Measurements from ENCODE around the gene HDLBP. TPM values are rescaled to one million over a fixed set of nuclear protein-coding genes. Genes with fewer than 3 reads are reported as not detected.

Gene HDLBP
- total RNA-seq, 1 donor from 2014 or later = 922 TPM

- H3K4me1 Mint-ChIP-seq (ENCODE audit: low read depth, unreplicated experiment) = no peaks in the 10 kb centered on the region
- no peak overlapping the region for H3K4me2 ChIP-seq (ENCODE audit: low read length)
- no peak for FAIRE-seq
Measured at GRCh38 chr2:241187918-241188234, 127.6 kb downstream of the HDLBP start.

GRCh38 chr2:241187101-241187917 is 128.2 kb downstream of the HDLBP start:
- no peaks in the 10 kb centered on the region for H3K79me2 ChIP-seq (ENCODE audit: insufficient read depth, low read length)
- no peak overlapping the region for H2AFZ ChIP-seq (ENCODE audit: low read depth, low read length)
- FAIRE-seq = no peak
- no peaks in the 10 kb centered on the region for H3K27me3 ChIP-seq (ENCODE audit: insufficient read depth, low read length)
- no peak overlapping the region for H3K27ac ChIP-seq (ENCODE audit: low read depth, low read length)
- H3K4me2 ChIP-seq (ENCODE audit: low read length) = no peak overlapping the region
- no peak overlapping the region for H3K4me3 ChIP-seq (ENCODE audit: insufficient read depth, low read depth, low read length)
- Mint-ChIP-seq H3K4me1 (ENCODE audit: low read depth, unreplicated experiment) (no peaks in the 10 kb centered on the region), H3K27ac (ENCODE audit: unreplicated experiment) (no peak overlapping the region), H3K27me3 (ENCODE audit: low read depth, unreplicated experiment) (peaks cover 12% of the 10 kb centered on the region), H3K4me3 (ENCODE audit: unreplicated experiment) (no peak overlapping the region), H3K36me3 (ENCODE audit: low read depth, unreplicated experiment) (peaks cover 5% of the 10 kb centered on the region), H3K9me3 (ENCODE audit: unreplicated experiment) (no peaks in the 10 kb centered on the region)
- H3K9me3 ChIP-seq (ENCODE audit: insufficient read depth, low read depth, low read length) = no peaks in the 10 kb centered on the region
- no peak for TF ChIP-seq EZH2 (IDR thresholded peaks at IDR 0.05; ENCODE audit: insufficient read depth, low read length)
- no peak for TF ChIP-seq CTCF (IDR thresholded peaks at IDR 0.05; ENCODE audit: insufficient read depth, low read depth, low read length)
- H3K4me1 ChIP-seq (ENCODE audit: insufficient read depth, low read length) = no peaks in the 10 kb centered on the region
- H4K20me1 ChIP-seq (ENCODE audit: insufficient read depth, low read length) = no peaks in the 10 kb centered on the region
- no peaks in the 10 kb centered on the region for H3K36me3 ChIP-seq (ENCODE audit: insufficient read depth, low read length)
- H3K9ac ChIP-seq (ENCODE audit: low read length) = no peak overlapping the region
- DNase-seq (ENCODE audit: low read depth) = no peak

More at GRCh38 chr2:241187918-241188234, 127.6 kb downstream of the HDLBP start:
- no peak overlapping the region for H3K27ac ChIP-seq (ENCODE audit: low read depth, low read length)
- no peaks in the 10 kb centered on the region for H3K79me2 ChIP-seq (ENCODE audit: insufficient read depth, low read length)
- no peaks in the 10 kb centered on the region for H3K4me1 ChIP-seq (ENCODE audit: insufficient read depth, low read length)
- H3K9ac ChIP-seq (ENCODE audit: low read length) = no peak overlapping the region
- Mint-ChIP-seq H3K36me3 (ENCODE audit: low read depth, unreplicated experiment) (peaks cover 5% of the 10 kb centered on the region), H3K27ac (ENCODE audit: unreplicated experiment) (no peak overlapping the region), H3K9me3 (ENCODE audit: unreplicated experiment) (no peaks in the 10 kb centered on the region), H3K4me3 (ENCODE audit: unreplicated experiment) (no peak overlapping the region), H3K27me3 (ENCODE audit: low read depth, unreplicated experiment) (peaks cover 12% of the 10 kb centered on the region)
- H2AFZ ChIP-seq (ENCODE audit: low read depth, low read length) = no peak overlapping the region
- no peaks in the 10 kb centered on the region for H3K27me3 ChIP-seq (ENCODE audit: insufficient read depth, low read length)
- H3K9me3 ChIP-seq (ENCODE audit: insufficient read depth, low read depth, low read length) = no peaks in the 10 kb centered on the region
- no peaks in the 10 kb centered on the region for H3K36me3 ChIP-seq (ENCODE audit: insufficient read depth, low read length)
- no peaks in the 10 kb centered on the region for H4K20me1 ChIP-seq (ENCODE audit: insufficient read depth, low read length)
- TF ChIP-seq CTCF (IDR thresholded peaks at IDR 0.05; ENCODE audit: insufficient read depth, low read depth, low read length) (no peak), EZH2 (IDR thresholded peaks at IDR 0.05; ENCODE audit: insufficient read depth, low read length) (no peak)
- no peak for DNase-seq (ENCODE audit: low read depth)
- H3K4me3 ChIP-seq (ENCODE audit: insufficient read depth, low read depth, low read length) = no peak overlapping the region

- FAIRE-seq = no peak
- no peak overlapping the region for H3K9ac ChIP-seq (ENCODE audit: low read length)
- no peaks in the 10 kb centered on the region for H3K36me3 ChIP-seq (ENCODE audit: insufficient read depth, low read length)
- H3K27me3 ChIP-seq (ENCODE audit: insufficient read depth, low read length) = no peaks in the 10 kb centered on the region
- no peaks in the 10 kb centered on the region for H3K9me3 Mint-ChIP-seq (ENCODE audit: unreplicated experiment)
- no peaks in the 10 kb centered on the region for H4K20me1 ChIP-seq (ENCODE audit: insufficient read depth, low read length)
- H3K27ac Mint-ChIP-seq (ENCODE audit: unreplicated experiment) = no peak overlapping the region
- no peaks in the 10 kb centered on the region for H3K79me2 ChIP-seq (ENCODE audit: insufficient read depth, low read length)
- H3K9me3 ChIP-seq (ENCODE audit: insufficient read depth, low read depth, low read length) = no peaks in the 10 kb centered on the region
- no peak for TF ChIP-seq EZH2 (IDR thresholded peaks at IDR 0.05; ENCODE audit: insufficient read depth, low read length)
- no peak for TF ChIP-seq CTCF (IDR thresholded peaks at IDR 0.05; ENCODE audit: insufficient read depth, low read depth, low read length)
- H3K4me3 Mint-ChIP-seq (ENCODE audit: unreplicated experiment) = no peak overlapping the region
- peaks cover 6% of the 10 kb centered on the region for H3K27me3 Mint-ChIP-seq (ENCODE audit: low read depth, unreplicated experiment)
- no peaks in the 10 kb centered on the region for H3K4me1 Mint-ChIP-seq (ENCODE audit: low read depth, unreplicated experiment)
- no peaks in the 10 kb centered on the region for H3K4me1 ChIP-seq (ENCODE audit: insufficient read depth, low read length)
- H2AFZ ChIP-seq (ENCODE audit: low read depth, low read length) = no peak overlapping the region
- H3K4me3 ChIP-seq (ENCODE audit: insufficient read depth, low read depth, low read length) = no peak overlapping the region
- DNase-seq (ENCODE audit: low read depth) = no peak
- H3K4me2 ChIP-seq (ENCODE audit: low read length) = no peak overlapping the region
- H3K27ac ChIP-seq (ENCODE audit: low read depth, low read length) = no peak overlapping the region
- H3K36me3 Mint-ChIP-seq (ENCODE audit: low read depth, unreplicated experiment) = peaks cover 12% of the 10 kb centered on the region
Measured at GRCh38 chr2:241185961-241186360, 129.5 kb downstream of the HDLBP start.

Measured in astrocyte (in vitro differentiated cells and primary cell).